GM12801 (cell line): ENCODE data around the gene DPM2.

ENCODE experiments used
- TF ChIP-seq, protein P1 (sequence below): IDR thresholded peaks from one replicate; pipeline ENCODE4 v1.5.1; 2011; ENCODE audit warnings: control low read depth; ENCODE audit not compliant: insufficient read length; ENCODE audit errors: extremely low read depth

Gene DPM2

DNA sequence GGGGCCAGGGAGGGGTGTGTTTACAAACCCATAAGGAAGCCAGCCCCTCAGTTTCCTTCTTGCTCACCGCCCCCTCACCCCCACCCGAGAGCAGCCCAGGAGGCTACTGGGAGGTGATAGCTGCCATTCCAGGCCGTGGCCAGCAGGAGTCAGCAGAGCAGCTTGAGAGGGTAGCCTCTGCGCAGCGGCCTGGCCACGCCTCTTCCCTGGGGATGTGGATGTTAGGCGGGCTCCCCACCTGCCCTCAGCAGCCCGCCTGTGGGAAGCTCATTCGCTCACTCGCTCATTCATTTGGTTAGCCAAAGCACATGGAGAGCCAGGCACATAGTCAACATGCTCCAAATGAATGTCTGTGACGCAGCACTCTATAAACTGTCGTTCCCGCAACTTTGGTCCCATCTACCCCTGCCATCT, 6.1 kb upstream of the DPM2 start:
- TF ChIP-seq, protein P1, sequence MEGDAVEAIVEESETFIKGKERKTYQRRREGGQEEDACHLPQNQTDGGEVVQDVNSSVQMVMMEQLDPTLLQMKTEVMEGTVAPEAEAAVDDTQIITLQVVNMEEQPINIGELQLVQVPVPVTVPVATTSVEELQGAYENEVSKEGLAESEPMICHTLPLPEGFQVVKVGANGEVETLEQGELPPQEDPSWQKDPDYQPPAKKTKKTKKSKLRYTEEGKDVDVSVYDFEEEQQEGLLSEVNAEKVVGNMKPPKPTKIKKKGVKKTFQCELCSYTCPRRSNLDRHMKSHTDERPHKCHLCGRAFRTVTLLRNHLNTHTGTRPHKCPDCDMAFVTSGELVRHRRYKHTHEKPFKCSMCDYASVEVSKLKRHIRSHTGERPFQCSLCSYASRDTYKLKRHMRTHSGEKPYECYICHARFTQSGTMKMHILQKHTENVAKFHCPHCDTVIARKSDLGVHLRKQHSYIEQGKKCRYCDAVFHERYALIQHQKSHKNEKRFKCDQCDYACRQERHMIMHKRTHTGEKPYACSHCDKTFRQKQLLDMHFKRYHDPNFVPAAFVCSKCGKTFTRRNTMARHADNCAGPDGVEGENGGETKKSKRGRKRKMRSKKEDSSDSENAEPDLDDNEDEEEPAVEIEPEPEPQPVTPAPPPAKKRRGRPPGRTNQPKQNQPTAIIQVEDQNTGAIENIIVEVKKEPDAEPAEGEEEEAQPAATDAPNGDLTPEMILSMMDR: peak; percentile 9

DNA sequence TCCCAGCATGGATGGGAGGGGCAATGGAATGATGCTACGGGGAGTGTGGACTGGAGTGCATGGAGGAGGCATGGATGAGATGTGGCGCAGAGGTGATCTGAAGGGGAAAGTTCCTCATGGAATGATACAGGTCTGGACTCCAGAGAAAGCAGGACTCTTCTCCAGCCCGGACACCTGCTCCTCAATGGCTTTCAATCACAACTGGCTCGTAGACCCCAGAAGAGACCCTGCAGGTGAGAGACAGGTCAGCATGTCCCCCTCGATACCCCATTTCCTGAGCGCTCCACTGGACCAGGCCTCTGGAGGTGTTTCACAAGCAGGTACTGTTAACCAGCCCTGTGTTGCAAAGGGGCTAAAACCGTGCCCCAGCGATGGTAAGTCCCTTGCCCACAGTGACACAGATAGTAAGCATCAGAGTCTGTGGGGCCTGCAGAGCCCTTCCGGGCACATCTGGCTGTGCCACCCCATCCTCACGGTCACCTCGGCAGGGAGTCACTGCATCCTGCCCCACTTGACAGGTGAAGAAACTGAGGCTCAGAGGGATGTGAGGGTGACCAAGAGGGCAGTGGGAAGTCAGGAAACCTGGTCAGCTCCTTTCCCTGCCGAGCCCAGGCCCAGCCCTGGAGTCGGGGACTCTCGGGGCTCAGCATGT, 5.5 kb upstream of the DPM2 start:
- TF ChIP-seq, protein P1: no peak

DNA sequence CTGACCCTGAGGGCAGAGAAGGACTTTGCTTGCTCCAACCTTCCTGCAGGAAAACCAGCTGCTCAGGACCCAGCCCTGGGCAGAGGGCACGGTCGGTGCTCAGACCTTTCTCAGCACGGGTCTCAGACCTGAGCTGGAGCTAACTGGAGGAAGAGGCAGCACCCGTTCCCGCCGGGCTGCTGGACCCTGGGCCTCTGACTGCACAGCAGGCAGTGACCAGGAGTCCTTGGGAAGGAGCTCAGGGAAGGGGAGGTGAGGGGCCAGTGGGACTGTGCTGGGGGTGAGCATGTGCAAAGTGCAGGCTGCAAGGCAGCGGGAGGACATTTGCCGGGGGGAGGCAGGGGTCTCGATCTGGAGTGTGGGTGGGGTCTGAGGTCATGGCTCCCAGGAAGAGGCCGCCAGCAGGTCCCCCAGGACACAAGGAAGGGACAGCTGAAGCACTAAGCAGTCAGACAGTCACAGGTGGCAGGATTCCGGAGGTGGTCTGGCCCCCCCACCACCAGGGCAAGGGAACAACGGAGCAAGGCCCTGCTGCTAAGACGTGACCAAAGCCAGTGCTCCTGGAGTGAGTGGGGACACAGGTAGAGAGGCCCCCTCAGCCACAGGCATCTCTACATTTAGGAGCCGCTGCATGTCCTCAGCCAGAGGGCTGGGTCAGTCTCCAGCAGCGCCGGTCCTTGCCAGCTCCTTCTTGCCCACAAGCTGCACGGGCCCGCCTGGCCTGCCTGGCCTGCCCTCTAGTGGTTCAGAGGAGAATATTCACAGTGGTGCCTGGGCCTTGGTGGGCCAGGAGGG, 4.8 kb upstream of the DPM2 start:
- TF ChIP-seq, protein P1: no peak

DNA sequence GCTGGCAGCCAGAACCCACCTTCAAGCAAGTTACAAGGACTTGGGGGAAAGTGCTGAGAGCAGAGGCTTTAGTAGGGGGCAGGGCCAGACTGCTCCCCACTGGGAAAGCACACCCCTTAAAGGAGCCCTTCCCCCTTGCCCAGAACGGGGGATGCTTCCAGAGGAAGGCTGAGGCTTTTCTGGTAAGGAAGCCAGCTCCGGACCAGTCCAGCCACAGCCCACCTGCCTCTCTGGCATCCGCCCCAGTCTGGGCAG, 4.2 kb upstream of the DPM2 start:
- TF ChIP-seq, protein P1: no peak

DNA sequence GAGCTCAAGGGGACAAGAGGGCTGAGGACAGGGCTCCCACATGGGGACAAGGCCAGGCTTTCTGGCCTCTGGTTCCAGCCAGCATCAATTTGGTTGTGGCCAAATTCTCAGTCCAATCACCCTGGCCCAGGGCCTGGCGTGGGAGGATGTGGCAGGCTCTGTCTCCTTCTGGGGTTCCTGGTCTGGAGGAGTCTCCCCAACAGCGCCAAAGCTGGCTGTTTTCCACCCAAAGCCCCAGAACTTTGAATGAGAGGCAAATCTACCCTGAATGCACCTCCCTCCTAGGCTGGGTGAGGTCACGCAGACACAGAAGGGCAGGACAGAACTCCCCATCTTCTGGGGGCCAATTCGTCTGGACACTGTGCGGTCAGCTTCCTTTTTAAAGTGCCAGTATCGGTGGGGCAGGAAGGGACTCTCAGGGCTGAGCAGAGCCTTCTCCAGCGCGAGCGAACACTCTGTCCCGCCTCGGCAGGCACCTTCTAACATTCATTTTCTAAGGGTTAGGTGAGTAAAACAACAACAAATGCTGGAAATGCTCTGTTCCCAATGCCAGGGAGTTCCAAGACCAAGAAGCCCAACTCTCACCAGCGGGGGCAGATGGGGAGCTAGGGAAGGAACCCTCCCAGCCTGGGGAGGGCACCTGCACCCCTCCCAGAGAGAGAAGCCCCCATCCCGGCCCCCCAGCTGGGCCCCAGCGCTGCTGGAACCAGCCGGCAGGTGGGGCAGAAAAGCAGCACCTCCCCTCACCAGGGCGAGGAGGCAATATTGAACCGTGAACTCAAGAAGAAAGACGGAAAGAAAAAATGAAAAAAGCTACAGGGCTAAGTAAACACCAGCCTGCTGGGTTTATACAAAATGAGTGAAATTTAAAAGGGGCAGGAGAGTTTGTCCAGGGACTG, 3.7 kb upstream of the DPM2 start:
- TF ChIP-seq, protein P1: no peak

DNA sequence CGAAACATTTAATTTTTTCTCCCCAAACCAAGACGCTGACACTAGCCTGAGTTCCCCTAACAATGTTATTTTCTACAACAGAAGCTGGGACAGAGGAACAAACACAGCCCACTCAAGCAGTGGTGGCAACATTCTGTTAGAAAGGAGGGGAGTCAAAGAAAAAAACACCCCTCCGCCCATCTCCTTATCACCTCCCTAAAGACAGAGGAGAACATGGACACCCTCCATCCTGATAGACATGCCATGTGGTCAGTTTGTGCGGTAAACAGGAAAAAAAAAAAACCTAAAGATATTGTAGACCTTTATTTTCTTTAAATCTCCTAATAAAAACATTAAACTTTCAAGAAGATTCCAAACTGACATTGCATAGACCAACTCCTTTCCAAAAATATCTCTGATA, 2.9 kb upstream of the DPM2 start:
- TF ChIP-seq, protein P1: no peak

DNA sequence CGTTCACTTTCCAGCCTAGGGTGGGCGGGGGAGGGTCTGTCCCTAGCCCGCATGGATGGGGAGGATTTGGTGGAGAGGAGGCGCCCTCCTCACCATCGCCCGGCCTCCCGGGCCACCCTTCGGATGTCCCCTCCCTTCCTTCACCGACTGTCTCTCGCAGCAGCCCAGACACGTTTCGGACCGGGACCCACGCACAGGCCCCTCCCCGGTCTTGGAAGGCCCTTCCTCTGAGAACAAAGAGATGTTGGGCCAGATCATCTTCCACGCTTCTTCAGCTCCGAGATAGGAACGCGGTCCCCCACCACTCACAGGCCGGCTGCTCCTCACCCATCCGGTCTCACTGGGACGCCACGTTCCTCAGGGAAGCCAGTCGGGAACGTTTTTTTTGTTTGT, 640 bp upstream of the DPM2 start:
- TF ChIP-seq, protein P1: no peak
